ENCODE results near the gene IL2. TPM values are rescaled to one million over a fixed set of nuclear protein-coding genes. Genes with fewer than 3 reads are reported as not detected.

The IL2 gene
- total RNA-seq, 4 donors from 2014 or later: not detected

DNA sequence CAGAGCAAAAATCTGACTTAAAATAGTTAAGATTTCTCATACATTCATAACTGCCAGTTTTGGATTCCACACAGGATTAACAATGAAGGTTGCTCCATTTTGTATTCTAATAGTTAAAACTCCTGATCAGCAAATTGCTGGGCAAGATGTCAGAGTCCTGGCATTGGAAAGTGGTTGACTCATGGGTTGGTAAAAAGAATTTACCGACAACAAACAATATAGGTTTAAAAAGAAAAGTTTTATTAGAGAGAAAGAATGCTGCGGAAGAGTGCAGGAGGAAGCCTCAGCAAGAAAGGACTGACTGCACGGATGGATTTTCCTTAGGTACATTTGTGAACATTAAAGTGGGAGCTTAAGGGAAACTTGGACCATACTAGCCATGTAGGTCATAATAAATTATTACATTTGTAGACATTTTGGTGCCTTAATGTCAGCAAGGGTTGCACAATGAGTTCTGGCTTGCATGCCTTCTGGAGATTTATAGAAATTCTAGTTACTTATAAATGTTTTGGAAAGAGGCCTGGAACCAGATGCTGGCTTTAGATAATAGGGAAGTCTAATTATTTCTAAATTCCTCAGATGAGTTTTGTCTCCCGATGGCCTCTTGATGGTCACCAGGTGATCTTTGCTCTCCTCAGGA is 25.4 kb upstream of the IL2 start:
- intact Hi-C loops (cut with DNase I; ENCODE audit: low total_unique reads): no loop called here
- Histone ChIP-seq H3K27ac (no peak overlapping the region), H3K9me3 (no peaks in the 10 kb centered on the region), H3K36me3 (no peaks in the 10 kb centered on the region), H3K4me1 (no peaks in the 10 kb centered on the region), H3K4me3 (no peak overlapping the region), H3K27me3 (no peaks in the 10 kb centered on the region)
- DNase-seq: no peak
- TF ChIP-seq POLR2A (IDR thresholded peaks at IDR 0.05): no peak
- TF ChIP-seq, protein P1, sequence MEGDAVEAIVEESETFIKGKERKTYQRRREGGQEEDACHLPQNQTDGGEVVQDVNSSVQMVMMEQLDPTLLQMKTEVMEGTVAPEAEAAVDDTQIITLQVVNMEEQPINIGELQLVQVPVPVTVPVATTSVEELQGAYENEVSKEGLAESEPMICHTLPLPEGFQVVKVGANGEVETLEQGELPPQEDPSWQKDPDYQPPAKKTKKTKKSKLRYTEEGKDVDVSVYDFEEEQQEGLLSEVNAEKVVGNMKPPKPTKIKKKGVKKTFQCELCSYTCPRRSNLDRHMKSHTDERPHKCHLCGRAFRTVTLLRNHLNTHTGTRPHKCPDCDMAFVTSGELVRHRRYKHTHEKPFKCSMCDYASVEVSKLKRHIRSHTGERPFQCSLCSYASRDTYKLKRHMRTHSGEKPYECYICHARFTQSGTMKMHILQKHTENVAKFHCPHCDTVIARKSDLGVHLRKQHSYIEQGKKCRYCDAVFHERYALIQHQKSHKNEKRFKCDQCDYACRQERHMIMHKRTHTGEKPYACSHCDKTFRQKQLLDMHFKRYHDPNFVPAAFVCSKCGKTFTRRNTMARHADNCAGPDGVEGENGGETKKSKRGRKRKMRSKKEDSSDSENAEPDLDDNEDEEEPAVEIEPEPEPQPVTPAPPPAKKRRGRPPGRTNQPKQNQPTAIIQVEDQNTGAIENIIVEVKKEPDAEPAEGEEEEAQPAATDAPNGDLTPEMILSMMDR (IDR thresholded peaks at IDR 0.05): no peak

- Histone ChIP-seq H3K9me3 (no peaks in the 10 kb centered on the region), H3K4me3 (no peak overlapping the region), H3K4me1 (no peaks in the 10 kb centered on the region), H3K27ac (no peak overlapping the region), H3K27me3 (no peaks in the 10 kb centered on the region), H3K36me3 (no peaks in the 10 kb centered on the region)
- intact Hi-C loops (cut with DNase I; ENCODE audit: low total_unique reads): no loop called here
- no peak for DNase-seq
- TF ChIP-seq, protein P1 (IDR thresholded peaks at IDR 0.05): no peak
- TF ChIP-seq POLR2A (IDR thresholded peaks at IDR 0.05): no peak
Measured at GRCh38 chr4:122480655-122481487, 24.3 kb upstream of the IL2 start.

DNA sequence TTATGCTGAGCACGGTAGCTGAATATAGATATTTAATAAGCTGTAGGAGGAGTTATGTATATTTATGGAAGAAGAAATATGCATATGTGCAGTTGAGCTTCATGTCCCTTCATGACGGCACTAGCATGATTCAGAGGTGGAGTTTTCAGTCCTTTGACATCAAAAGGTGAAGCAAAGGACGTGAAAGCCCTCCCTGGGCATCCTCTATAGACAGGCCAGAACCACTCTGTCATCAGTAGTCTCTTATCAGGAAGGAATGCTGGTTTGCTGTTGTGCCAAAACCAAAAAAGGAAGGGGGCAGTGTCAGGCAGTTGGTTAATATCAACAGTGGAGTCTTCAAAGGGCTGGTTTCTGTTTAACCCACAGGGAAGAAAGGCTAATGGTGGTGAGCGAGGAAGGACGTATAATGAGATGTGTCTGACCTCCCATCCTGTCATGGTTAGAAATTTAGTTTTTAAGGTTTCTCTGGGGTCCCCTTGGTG is 23.5 kb upstream of the IL2 start:
- intact Hi-C loops (cut with DNase I; ENCODE audit: low total_unique reads): no loop called here
- H3K9me3 ChIP-seq: no peaks in the 10 kb centered on the region
- H3K4me1 ChIP-seq: no peaks in the 10 kb centered on the region
- TF ChIP-seq, protein P1 (IDR thresholded peaks at IDR 0.05): no peak
- TF ChIP-seq POLR2A (IDR thresholded peaks at IDR 0.05): no peak
- H3K27ac ChIP-seq: no peak overlapping the region
- no peak for DNase-seq
- H3K36me3 ChIP-seq: no peaks in the 10 kb centered on the region
- H3K27me3 ChIP-seq: no peaks in the 10 kb centered on the region
- no peak overlapping the region for H3K4me3 ChIP-seq

GRCh38 chr4:122476745-122477144 is 20.2 kb upstream of the IL2 start:
- Histone ChIP-seq H3K4me1 (no peaks in the 10 kb centered on the region), H3K9me3 (no peaks in the 10 kb centered on the region), H3K36me3 (no peaks in the 10 kb centered on the region), H3K27ac (no peak overlapping the region), H3K27me3 (no peaks in the 10 kb centered on the region), H3K4me3 (no peak overlapping the region)
- no peak for DNase-seq
- intact Hi-C loops (cut with DNase I; ENCODE audit: low total_unique reads): no loop called here
- TF ChIP-seq, protein P1 (IDR thresholded peaks at IDR 0.05): no peak
- no peak for TF ChIP-seq POLR2A (IDR thresholded peaks at IDR 0.05)

GRCh38 chr4:122476126-122476525 is 19.6 kb upstream of the IL2 start:
- H3K27me3 ChIP-seq: no peaks in the 10 kb centered on the region
- TF ChIP-seq, protein P1 (IDR thresholded peaks at IDR 0.05): no peak
- TF ChIP-seq POLR2A (IDR thresholded peaks at IDR 0.05): no peak
- no peaks in the 10 kb centered on the region for H3K36me3 ChIP-seq
- H3K27ac ChIP-seq: no peak overlapping the region
- no peak overlapping the region for H3K4me3 ChIP-seq
- intact Hi-C loops (cut with DNase I; ENCODE audit: low total_unique reads): no loop called here
- H3K4me1 ChIP-seq: no peaks in the 10 kb centered on the region
- no peak for DNase-seq
- no peaks in the 10 kb centered on the region for H3K9me3 ChIP-seq

Data from uterus (tissue), 4 donors.